Testis (tissue), 3 donors: Measurements from ENCODE around the gene JADE3. TPM values are rescaled to one million over a fixed set of nuclear protein-coding genes. Genes with fewer than 3 reads are reported as not detected.

ENCODE experiments used
- DNase-seq: peaks from one replicate; pipeline ENCODE4 v3.0.0-alpha.2; 2019
- H3K27ac ChIP-seq, 2 donors: fragments of 200-600 bp; sonication (generic); one replicate each; pipeline ENCODE4 v1.5.1; 2019
- H3K27me3 ChIP-seq: fragments of 200-600 bp; sonication (generic); one replicate; pipeline ENCODE4 v1.5.1; 2019
- H3K36me3 ChIP-seq: fragments of 200-600 bp; sonication (generic); one replicate; pipeline ENCODE4 v1.5.1; 2017; ENCODE audit warnings: low read depth; ENCODE audit errors: missing control alignments
- H3K4me1 ChIP-seq: fragments of 200-600 bp; sonication (generic); one replicate; pipeline ENCODE4 v1.5.1; 2019
- H3K4me3 ChIP-seq, 2 donors: fragments of 200-600 bp; sonication (generic); one replicate each; pipeline ENCODE4 v1.5.1; 2017 to 2019
- H3K9me3 ChIP-seq: fragments of 200-600 bp; sonication (generic); one replicate; pipeline ENCODE4 v1.5.1; 2017
- POLR2A ChIP-seq: fragments of 450-650 bp; IDR thresholded peaks from one replicate; pipeline ENCODE4 v1.6.1; 2017; ENCODE audit warnings: antibody characterized with exemption, mild to moderate bottlenecking, moderate library complexity
- WGBS, 2 donors: methylation state at CpG; one replicate each; pipeline ENCODE4 v1.1.5; 2018; 5-methylcytosine and 5-hydroxymethylcytosine counted together
- intact Hi-C: fragments of 100-400 bp; cut with DNase I; formaldehyde crosslinking; loops from one replicate; pipeline ENCODE4 v1.15.1; 2023; ENCODE audit warnings: low total_unique reads
- polyA plus RNA-seq: library from polyadenylated mRNA; stranded (reverse); fragments of 350-450 nt; fragmentation: Illumina TruSeq; extraction: RNeasy Lipid Tissue Mini Kit (QIAGEN cat#74804); gene quantifications from one replicate; pipeline ENCODE4 v1.2.3, GENCODE V29; 2014; ENCODE audit warnings: low read depth, low replicate concordance; ENCODE audit not compliant: insufficient read depth
- total RNA-seq, 2 donors: library from RNA; depleted of rRNA; stranded (reverse); fragments of >200 nt; gene quantifications; one replicate each; pipeline ENCODE4 v1.2.3, GENCODE V29; 2016
- TF ChIP-seq, protein P1 (sequence below), 3 experiments: fragments of 450-650 bp in 2 of 3; fragments of 200-600 bp in 1 of 3; sonication (generic) in 1 of 3; IDR thresholded peaks; one replicate each; pipeline ENCODE4 v1.5.1; 2016 to 2019; ENCODE audit warnings: antibody characterized with exemption in 3 of 3, mild to moderate bottlenecking in 2 of 3, moderate library complexity in 1 of 3

Gene JADE3
- total and polyA plus RNA-seq, 3 donors from 2014 or later = 22.9 to 33.1 (median 23.0) TPM

DNA sequence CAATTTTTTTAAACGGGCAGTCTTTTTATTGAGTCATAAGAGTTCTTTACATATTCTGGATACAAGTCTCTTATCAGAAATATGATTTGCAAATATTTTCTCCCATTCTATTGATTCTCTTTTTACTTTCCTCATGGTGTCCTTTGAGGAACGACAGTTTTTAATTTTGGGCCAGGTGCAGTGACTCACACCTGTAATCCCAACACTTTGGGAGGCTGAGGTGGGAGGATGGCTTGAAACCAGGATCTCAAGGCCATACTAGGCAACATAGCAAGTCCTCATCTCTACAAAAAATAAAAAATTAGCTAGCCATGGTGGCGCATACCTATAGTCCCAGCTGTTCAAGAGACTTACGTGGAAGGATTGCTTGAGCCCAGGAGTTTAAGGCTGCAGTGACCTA is 99.9 kb downstream of the JADE3 start:
- no peaks in the 10 kb centered on the region for H3K9me3 ChIP-seq
- 89 to 97% methylated on average over 4 of the region's 4 CpGs for WGBS, 2 donors
- DNase-seq = no peak
- no peaks in the 10 kb centered on the region for H3K36me3 ChIP-seq
- H3K4me3 ChIP-seq = no peak overlapping the region
- H3K27ac ChIP-seq = no peak overlapping the region
- no peaks in the 10 kb centered on the region for H3K27me3 ChIP-seq
- H3K4me1 ChIP-seq = no peaks in the 10 kb centered on the region
- intact Hi-C loops = no loop called here
- no peak for TF ChIP-seq POLR2A

- Histone ChIP-seq H3K36me3 (no peaks in the 10 kb centered on the region), H3K27me3 (no peaks in the 10 kb centered on the region), H3K27ac (no peak overlapping the region), H3K4me3 (no peak overlapping the region), H3K4me1 (no peaks in the 10 kb centered on the region), H3K9me3 (no peaks in the 10 kb centered on the region)
- intact Hi-C loops = no loop called here
- DNase-seq = no peak
- TF ChIP-seq, protein P1, sequence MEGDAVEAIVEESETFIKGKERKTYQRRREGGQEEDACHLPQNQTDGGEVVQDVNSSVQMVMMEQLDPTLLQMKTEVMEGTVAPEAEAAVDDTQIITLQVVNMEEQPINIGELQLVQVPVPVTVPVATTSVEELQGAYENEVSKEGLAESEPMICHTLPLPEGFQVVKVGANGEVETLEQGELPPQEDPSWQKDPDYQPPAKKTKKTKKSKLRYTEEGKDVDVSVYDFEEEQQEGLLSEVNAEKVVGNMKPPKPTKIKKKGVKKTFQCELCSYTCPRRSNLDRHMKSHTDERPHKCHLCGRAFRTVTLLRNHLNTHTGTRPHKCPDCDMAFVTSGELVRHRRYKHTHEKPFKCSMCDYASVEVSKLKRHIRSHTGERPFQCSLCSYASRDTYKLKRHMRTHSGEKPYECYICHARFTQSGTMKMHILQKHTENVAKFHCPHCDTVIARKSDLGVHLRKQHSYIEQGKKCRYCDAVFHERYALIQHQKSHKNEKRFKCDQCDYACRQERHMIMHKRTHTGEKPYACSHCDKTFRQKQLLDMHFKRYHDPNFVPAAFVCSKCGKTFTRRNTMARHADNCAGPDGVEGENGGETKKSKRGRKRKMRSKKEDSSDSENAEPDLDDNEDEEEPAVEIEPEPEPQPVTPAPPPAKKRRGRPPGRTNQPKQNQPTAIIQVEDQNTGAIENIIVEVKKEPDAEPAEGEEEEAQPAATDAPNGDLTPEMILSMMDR (IDR thresholded peaks at IDR 0.05) = no peak
- TF ChIP-seq POLR2A = no peak
Measured at GRCh38 chrX:47026198-47026597, 114.0 kb downstream of the JADE3 start.

DNA sequence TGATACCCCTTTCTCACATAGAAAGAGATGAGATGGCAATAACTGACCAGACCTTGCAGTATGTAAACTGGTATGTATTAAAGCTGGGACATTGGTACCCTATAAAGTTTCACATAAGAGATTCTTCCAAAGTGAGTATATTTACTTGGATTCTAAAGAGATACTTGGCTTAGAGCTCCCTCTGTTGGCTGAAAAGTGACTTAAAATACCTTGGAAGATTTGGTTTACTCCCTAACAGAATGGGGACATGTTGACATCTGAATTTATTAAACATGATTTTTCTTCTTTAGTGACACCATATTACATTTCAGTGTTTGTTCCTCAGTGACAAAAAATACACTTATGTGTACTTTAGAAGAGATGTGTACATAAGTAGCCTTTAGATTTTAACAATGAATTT is 118.1 kb downstream of the JADE3 start:
- no peak overlapping the region for H3K27ac ChIP-seq
- no peak overlapping the region for H3K4me3 ChIP-seq
- no peaks in the 10 kb centered on the region for H3K9me3 ChIP-seq
- H3K4me1 ChIP-seq = no peaks in the 10 kb centered on the region
- intact Hi-C loops = no loop called here
- H3K36me3 ChIP-seq = no peaks in the 10 kb centered on the region
- TF ChIP-seq, protein P1 (IDR thresholded peaks at IDR 0.05) = peak in 2 of 3 experiments; percentile 10 to 32
- no peak for TF ChIP-seq POLR2A
- no peaks in the 10 kb centered on the region for H3K27me3 ChIP-seq
- DNase-seq = peak; percentile 18

- DNase-seq = no peak
- 58 to 72% methylated on average over 5 of the region's 5 CpGs for WGBS, 2 donors
Measured at GRCh38 chrX:47047989-47048388, 135.8 kb downstream of the JADE3 start.

GRCh38 chrX:47059142-47059874 is 147.1 kb downstream of the JADE3 start:
- TF ChIP-seq, protein P1 (IDR thresholded peaks at IDR 0.05) = no peak
- no peak for TF ChIP-seq POLR2A
- intact Hi-C loops = no loop called here
- 95 to 100% methylated on average over 1 of the region's 1 CpG for WGBS, 2 donors
- Histone ChIP-seq H3K9me3 (no peaks in the 10 kb centered on the region), H3K36me3 (no peaks in the 10 kb centered on the region), H3K4me3 (no peak overlapping the region), H3K27ac (no peak overlapping the region), H3K4me1 (no peaks in the 10 kb centered on the region), H3K27me3 (no peaks in the 10 kb centered on the region)
- DNase-seq = no peak

More at GRCh38 chrX:47047989-47048388, 135.8 kb downstream of the JADE3 start:
- no peaks in the 10 kb centered on the region for H3K27me3 ChIP-seq
- no peaks in the 10 kb centered on the region for H3K4me1 ChIP-seq
- no peak for TF ChIP-seq POLR2A
- TF ChIP-seq, protein P1 (IDR thresholded peaks at IDR 0.05) = no peak
- H3K9me3 ChIP-seq = no peaks in the 10 kb centered on the region
- intact Hi-C loops = no loop called here
- H3K27ac ChIP-seq = no peak overlapping the region
- no peak overlapping the region for H3K4me3 ChIP-seq
- H3K36me3 ChIP-seq = no peaks in the 10 kb centered on the region
